ENCODE measurements around the gene PPP2R3C. TPM values are rescaled to one million over a fixed set of nuclear protein-coding genes. Genes with fewer than 3 reads are reported as not detected.
A peak's percentile ranks its signal among the peaks of the same experiment; 100 is the strongest.

Gene PPP2R3C
- total and polyA plus RNA-seq, 2 experiments from 2014 or later = 35.9 to 43.0 TPM

DNA sequence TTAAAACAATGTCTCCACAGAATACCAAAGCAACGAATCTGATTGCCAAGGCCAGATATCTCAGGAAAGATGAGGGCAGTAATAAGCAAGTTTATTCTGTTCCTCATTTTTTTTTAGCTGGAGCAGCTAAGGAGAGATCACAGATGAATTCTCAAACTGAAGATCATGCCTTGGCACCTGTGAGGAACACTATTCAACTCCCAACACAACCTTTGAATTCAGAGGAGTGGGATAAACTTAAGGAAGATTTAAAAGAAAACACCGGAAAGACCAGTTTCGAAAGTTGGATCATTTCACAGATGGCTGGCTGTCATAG lies 1.6 kb upstream of the PPP2R3C start:
- H3K4me1 ChIP-seq (ENCODE audit: insufficient read depth) = peaks cover 9% of the 10 kb centered on the region; the same call in 1 of the 2 replicates
- H3K27me3 ChIP-seq (ENCODE audit: insufficient read depth) = no peaks in the 10 kb centered on the region
- peak overlapping the region; percentile 84 for H3K4me2 ChIP-seq
- H4K20me1 ChIP-seq (replicated peaks; ENCODE audit: insufficient read depth) = no peaks in the 10 kb centered on the region
- Mint-ChIP-seq H3K36me3 (ENCODE audit: low read depth) (peaks cover 5% of the 10 kb centered on the region), H3K4me1 (peaks cover 14% of the 10 kb centered on the region), H3K27me3 (ENCODE audit: insufficient read depth, low read depth, poor library complexity) (peaks cover 9% of the 10 kb centered on the region), H3K27ac (peak overlapping the region; percentile 100; the same call in 1 of the 2 replicates), H3K4me3 (peak overlapping the region; percentile 96), H3K9me3 (no peaks in the 10 kb centered on the region)
- DNase-seq (ENCODE audit: low spot score) (no peak), ATAC-seq (no peak)
- TF ChIP-seq CREB1 (CRISPR knock-in tag; IDR thresholded peaks at IDR 0.05; ENCODE audit: low read depth) (no peak), ZNF331 (CRISPR knock-in tag; IDR thresholded peaks at IDR 0.05; ENCODE audit: low read depth) (no peak), NANOG (IDR thresholded peaks at IDR 0.05; ENCODE audit: borderline replicate concordance) (no peak), STAT1 (IDR thresholded peaks at IDR 0.05; ENCODE audit: unreplicated experiment) (no peak), POLR2AphosphoS5 (IDR thresholded peaks at IDR 0.05; ENCODE audit: low read depth) (no peak), JUNB (IDR thresholded peaks at IDR 0.05; ENCODE audit: unreplicated experiment) (no peak), EZH2 (IDR thresholded peaks at IDR 0.05; ENCODE audit: low read depth, unreplicated experiment) (no peak), ETS1 (IDR thresholded peaks at IDR 0.05) (no peak), ZNF114 (CRISPR knock-in tag; IDR thresholded peaks at IDR 0.05) (no peak), REST (IDR thresholded peaks at IDR 0.05; ENCODE audit: unreplicated experiment) (no peak), EZH2phosphoT487 (IDR thresholded peaks at IDR 0.05; ENCODE audit: unreplicated experiment) (no peak)
- TF ChIP-seq, protein P1, sequence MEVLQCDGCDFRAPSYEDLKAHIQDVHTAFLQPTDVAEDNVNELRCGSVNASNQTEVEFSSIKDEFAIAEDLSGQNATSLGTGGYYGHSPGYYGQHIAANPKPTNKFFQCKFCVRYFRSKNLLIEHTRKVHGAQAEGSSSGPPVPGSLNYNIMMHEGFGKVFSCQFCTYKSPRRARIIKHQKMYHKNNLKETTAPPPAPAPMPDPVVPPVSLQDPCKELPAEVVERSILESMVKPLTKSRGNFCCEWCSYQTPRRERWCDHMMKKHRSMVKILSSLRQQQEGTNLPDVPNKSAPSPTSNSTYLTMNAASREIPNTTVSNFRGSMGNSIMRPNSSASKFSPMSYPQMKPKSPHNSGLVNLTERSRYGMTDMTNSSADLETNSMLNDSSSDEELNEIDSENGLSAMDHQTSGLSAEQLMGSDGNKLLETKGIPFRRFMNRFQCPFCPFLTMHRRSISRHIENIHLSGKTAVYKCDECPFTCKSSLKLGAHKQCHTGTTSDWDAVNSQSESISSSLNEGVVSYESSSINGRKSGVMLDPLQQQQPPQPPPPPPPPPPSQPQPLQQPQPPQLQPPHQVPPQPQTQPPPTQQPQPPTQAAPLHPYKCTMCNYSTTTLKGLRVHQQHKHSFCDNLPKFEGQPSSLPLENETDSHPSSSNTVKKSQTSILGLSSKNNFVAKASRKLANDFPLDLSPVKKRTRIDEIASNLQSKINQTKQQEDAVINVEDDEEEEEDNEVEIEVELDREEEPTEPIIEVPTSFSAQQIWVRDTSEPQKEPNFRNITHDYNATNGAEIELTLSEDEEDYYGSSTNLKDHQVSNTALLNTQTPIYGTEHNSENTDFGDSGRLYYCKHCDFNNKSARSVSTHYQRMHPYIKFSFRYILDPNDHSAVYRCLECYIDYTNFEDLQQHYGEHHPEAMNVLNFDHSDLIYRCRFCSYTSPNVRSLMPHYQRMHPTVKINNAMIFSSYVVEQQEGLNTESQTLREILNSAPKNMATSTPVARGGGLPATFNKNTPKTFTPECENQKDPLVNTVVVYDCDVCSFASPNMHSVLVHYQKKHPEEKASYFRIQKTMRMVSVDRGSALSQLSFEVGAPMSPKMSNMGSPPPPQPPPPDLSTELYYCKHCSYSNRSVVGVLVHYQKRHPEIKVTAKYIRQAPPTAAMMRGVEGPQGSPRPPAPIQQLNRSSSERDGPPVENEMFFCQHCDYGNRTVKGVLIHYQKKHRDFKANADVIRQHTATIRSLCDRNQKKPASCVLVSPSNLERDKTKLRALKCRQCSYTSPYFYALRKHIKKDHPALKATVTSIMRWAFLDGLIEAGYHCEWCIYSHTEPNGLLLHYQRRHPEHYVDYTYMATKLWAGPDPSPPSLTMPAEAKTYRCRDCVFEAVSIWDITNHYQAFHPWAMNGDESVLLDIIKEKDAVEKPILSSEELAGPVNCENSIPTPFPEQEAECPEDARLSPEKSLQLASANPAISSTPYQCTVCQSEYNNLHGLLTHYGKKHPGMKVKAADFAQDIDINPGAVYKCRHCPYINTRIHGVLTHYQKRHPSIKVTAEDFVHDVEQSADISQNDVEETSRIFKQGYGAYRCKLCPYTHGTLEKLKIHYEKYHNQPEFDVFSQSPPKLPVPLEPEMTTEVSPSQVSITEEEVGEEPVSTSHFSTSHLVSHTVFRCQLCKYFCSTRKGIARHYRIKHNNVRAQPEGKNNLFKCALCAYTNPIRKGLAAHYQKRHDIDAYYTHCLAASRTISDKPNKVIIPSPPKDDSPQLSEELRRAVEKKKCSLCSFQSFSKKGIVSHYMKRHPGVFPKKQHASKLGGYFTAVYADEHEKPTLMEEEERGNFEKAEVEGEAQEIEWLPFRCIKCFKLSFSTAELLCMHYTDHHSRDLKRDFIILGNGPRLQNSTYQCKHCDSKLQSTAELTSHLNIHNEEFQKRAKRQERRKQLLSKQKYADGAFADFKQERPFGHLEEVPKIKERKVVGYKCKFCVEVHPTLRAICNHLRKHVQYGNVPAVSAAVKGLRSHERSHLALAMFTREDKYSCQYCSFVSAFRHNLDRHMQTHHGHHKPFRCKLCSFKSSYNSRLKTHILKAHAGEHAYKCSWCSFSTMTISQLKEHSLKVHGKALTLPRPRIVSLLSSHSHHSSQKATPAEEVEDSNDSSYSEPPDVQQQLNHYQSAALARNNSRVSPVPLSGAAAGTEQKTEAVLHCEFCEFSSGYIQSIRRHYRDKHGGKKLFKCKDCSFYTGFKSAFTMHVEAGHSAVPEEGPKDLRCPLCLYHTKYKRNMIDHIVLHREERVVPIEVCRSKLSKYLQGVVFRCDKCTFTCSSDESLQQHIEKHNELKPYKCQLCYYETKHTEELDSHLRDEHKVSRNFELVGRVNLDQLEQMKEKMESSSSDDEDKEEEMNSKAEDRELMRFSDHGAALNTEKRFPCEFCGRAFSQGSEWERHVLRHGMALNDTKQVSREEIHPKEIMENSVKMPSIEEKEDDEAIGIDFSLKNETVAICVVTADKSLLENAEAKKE (CRISPR knock-in tag; IDR thresholded peaks at IDR 0.05) = no peak
- TF ChIP-seq, protein P2, sequence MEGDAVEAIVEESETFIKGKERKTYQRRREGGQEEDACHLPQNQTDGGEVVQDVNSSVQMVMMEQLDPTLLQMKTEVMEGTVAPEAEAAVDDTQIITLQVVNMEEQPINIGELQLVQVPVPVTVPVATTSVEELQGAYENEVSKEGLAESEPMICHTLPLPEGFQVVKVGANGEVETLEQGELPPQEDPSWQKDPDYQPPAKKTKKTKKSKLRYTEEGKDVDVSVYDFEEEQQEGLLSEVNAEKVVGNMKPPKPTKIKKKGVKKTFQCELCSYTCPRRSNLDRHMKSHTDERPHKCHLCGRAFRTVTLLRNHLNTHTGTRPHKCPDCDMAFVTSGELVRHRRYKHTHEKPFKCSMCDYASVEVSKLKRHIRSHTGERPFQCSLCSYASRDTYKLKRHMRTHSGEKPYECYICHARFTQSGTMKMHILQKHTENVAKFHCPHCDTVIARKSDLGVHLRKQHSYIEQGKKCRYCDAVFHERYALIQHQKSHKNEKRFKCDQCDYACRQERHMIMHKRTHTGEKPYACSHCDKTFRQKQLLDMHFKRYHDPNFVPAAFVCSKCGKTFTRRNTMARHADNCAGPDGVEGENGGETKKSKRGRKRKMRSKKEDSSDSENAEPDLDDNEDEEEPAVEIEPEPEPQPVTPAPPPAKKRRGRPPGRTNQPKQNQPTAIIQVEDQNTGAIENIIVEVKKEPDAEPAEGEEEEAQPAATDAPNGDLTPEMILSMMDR (conservative IDR thresholded peaks at IDR 0.05; ENCODE audit: low read depth in 2 of 2) = no peak
- no peak overlapping the region for H3K27ac ChIP-seq (ENCODE audit: low read depth)
- H3K4me3 ChIP-seq = peak overlapping the region; percentile 77
- no peaks in the 10 kb centered on the region for H3K9me2 ChIP-seq (ENCODE audit: insufficient read depth)
- H2AFZ ChIP-seq = no peak overlapping the region
- no peaks in the 10 kb centered on the region for H3K36me3 ChIP-seq (ENCODE audit: insufficient read depth)
- H3K79me2 ChIP-seq (replicated peaks; ENCODE audit: insufficient read depth) = peaks cover 30% of the 10 kb centered on the region; the same call in 1 of the 2 replicates
- H3F3A ChIP-seq (replicated peaks; ENCODE audit: low read depth) = no peaks in the 10 kb centered on the region
